ENCODE data around the gene MS4A6A. TPM values are rescaled to one million over a fixed set of nuclear protein-coding genes. Genes with fewer than 3 reads are reported as not detected.

MS4A6A gene
- total RNA-seq, 1 donor = not detected

DNA sequence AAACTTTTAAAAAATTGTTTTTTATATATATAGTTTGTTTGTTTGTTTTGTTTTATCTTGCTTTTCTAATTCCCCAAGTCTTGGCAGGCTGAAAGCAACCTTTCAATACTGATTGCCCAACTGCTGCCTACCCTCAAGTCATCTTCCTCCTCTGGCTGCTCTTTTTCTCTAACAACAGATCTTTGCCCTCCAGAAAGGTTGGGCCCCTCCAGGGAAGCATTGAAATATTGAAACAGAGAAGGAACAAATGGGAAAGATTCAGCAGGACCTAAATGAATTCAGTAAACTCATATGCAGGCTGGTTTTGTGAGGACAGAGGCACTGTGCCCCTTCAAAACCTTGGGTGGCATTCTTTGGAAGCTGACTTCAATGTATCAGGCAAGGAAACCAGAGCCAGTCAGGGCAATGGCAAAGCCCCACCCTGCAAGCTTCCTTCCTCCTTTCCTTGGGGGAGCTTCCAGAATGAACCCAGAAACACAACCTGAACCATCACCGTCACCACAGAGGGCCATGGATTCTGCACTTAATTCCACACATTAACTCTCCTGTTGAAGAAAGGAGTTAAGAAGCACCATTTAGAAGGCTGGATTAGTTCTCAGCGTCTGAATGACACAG, 815 bp upstream of the MS4A6A start:
- no peak for DNase-seq (ENCODE audit: low read depth)
- TF ChIP-seq, protein P1, sequence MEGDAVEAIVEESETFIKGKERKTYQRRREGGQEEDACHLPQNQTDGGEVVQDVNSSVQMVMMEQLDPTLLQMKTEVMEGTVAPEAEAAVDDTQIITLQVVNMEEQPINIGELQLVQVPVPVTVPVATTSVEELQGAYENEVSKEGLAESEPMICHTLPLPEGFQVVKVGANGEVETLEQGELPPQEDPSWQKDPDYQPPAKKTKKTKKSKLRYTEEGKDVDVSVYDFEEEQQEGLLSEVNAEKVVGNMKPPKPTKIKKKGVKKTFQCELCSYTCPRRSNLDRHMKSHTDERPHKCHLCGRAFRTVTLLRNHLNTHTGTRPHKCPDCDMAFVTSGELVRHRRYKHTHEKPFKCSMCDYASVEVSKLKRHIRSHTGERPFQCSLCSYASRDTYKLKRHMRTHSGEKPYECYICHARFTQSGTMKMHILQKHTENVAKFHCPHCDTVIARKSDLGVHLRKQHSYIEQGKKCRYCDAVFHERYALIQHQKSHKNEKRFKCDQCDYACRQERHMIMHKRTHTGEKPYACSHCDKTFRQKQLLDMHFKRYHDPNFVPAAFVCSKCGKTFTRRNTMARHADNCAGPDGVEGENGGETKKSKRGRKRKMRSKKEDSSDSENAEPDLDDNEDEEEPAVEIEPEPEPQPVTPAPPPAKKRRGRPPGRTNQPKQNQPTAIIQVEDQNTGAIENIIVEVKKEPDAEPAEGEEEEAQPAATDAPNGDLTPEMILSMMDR (IDR thresholded peaks at IDR 0.05; ENCODE audit: insufficient read depth, low read length) = no peak
- no peak overlapping the region for H3K4me3 ChIP-seq (ENCODE audit: low read depth, low read length)

DNA sequence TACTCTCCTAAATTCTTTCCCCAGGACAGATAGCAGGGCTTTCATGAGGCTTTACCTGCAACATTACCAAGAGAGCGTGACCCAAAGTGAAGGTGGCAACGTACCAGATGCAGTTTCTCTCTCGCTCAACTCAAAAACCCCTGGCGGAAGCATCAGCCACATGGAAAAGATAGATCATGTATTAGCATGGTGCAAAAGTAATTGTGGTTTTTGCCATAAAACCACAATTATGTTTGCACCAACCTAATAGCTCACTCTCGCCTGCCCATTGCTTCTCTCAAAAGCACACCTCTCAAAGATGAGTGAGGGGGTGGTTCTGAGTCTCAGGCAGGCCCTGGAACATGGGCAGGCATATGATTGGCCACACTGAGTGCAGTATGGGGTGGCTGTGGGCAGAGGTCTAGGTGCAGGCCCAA, 7.0 kb downstream of the MS4A6A start:
- DNase-seq (ENCODE audit: low read depth) = no peak
- TF ChIP-seq, protein P1 (IDR thresholded peaks at IDR 0.05; ENCODE audit: insufficient read depth, low read length) = no peak
- no peak overlapping the region for H3K4me3 ChIP-seq (ENCODE audit: low read depth, low read length)

DNA sequence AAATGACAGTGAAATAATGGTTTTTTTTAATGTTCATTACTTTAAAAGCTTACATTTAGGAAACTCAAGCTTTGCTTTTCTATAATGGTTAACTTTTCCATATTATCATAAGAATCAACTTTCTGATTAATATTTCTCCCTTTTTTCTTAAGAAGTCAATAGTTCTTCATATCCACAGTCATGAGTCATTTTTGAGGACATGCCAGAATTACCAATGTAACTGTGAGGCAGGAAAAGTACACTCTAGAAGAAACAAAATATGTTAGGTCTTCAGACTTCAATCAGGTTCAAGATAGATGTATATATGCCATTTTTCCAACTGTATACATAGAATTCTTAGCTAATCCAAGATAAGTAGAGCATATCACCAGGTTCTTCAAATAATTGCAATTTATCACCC, 10.9 kb downstream of the MS4A6A start:
- TF ChIP-seq, protein P1 (IDR thresholded peaks at IDR 0.05; ENCODE audit: insufficient read depth, low read length) = no peak
- H3K4me3 ChIP-seq (ENCODE audit: low read depth, low read length) = no peak overlapping the region
- no peak for DNase-seq (ENCODE audit: low read depth)

DNA sequence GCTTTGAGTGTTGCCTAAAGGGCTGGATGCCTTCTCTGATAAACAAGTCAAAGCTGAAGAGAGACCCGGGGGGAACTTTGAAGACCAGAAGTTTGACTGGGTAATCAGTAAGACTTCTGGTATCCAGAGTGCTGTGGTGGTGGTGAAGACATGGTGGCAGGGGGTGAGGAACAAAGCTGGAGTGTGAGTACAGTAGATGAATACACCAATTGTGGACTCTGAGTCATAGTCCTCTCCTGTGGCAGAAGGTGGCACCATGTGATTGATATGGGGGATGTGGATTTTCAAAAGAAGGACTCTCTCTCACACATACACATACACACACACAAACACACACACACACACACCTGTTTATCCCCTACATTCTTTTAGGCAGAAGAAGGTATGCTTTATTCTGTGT, 12.3 kb downstream of the MS4A6A start:
- no peak for DNase-seq (ENCODE audit: low read depth)
- TF ChIP-seq, protein P1 (IDR thresholded peaks at IDR 0.05; ENCODE audit: insufficient read depth, low read length) = no peak
- H3K4me3 ChIP-seq (ENCODE audit: low read depth, low read length) = no peak overlapping the region

DNA sequence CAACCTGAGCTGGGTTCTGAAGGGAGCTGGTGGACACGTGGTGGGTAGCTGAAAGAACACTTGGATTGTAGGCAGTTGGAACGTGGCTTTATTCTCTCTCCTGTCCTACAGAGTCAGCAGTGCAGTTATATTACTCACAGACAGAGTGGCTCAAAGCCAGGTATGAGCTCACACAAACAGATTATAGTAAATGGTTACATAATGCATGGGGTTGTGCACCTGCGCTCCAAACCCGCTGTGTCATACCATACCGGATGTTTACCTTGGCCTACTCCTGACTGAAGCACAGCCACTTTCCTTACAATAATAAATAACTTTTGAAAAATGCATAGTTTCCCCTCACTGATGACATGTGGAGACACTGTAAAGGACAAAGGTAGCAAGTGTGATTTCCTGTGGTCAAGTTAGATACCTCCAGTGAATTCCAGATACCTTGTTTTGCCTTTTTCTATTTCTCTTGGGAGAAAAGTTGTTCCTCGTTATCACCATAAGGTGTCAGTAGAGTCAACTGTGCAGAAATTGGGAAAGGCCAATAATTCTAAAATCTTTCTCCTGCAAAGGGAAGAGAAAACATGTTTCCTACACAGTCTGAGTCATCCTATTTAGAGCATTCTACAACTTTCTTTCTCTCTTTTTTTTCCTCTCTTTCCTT, 13.5 kb downstream of the MS4A6A start:
- TF ChIP-seq, protein P1 (IDR thresholded peaks at IDR 0.05; ENCODE audit: insufficient read depth, low read length) = no peak
- DNase-seq (ENCODE audit: low read depth) = no peak
- no peak overlapping the region for H3K4me3 ChIP-seq (ENCODE audit: low read depth, low read length)

DNA sequence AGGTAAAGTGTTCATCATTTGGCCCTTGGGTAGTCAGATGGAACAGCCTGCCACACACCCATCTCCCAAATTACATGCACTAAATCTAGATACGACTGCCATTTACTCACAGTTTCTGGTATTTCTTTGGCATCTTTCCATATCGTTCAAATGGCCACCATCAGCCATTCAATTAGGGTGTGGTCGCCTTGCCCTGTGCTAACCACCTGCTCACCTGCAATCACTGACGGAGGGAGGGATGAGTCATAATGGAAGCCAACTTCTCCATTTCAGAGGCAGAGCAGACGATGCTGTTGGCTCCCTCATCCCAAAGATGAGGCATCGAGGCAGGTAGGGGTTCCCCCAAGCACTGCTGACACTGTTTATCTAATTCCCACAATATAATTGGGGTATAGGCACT, 14.6 kb downstream of the MS4A6A start:
- DNase-seq (ENCODE audit: low read depth) = no peak
- no peak overlapping the region for H3K4me3 ChIP-seq (ENCODE audit: low read depth, low read length)
- TF ChIP-seq, protein P1 (IDR thresholded peaks at IDR 0.05; ENCODE audit: insufficient read depth, low read length) = no peak

Data from fibroblast of the aortic adventitia (primary cell).